Measurements from ENCODE around the gene SRC. TPM values are rescaled to one million over a fixed set of nuclear protein-coding genes. Genes with fewer than 3 reads are reported as not detected.

SRC gene
- total RNA-seq, 1 donor from 2014 or later = 20.2 TPM

GRCh38 chr20:37349517-37350491 lies 3.9 kb downstream of the SRC start:
- DNase-seq (ENCODE audit: low read depth, low spot score) = no peak

- DNase-seq (ENCODE audit: low read depth, low spot score) = no peak
Observed at GRCh38 chr20:37350649-37351574, 5.0 kb downstream of the SRC start.

DNA sequence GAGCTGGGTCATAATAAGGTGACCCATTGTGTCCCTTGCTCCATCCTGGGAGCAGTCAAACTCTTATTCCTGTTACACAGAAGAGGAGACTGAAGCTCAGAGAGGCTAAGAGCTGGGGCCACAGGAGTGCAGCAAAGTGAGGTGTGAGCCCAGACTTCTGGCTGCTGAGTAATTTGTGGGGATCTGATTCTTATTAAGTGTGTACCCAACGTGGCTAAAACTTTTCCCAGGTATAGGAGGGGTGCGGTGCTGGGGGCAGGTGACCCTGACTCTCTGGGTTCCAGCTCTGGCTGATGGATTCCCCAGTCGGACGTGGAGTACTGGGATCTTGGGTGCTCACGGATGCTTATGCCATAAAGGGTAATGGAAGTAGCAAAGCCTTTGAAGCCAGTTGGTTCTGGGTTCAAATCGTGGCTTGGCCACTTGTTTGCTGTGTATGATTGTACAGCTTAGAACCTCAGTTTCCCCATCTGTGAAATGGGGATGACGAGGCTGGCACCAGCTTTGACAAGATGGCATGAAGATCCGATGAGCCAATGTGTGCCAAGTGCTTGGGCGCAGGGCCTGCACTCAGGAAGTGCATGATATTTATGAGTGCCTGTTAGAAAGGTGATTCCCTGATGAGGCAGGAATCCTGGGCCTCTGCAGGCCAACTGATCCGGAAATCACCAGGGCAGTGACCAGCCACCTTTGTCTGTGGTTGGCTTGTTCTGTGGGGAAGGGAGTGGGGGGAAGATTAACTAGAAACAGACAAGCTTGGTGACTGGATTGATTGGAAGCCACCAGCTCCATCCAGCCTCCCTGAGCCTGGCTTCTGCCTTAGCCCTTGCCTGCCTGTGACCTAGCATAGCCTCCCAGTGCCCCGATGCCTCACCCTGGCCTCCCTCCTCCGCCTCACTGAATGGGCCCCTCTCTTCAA lies 6.0 kb downstream of the SRC start:
- no peak for DNase-seq (ENCODE audit: low read depth, low spot score)

DNA sequence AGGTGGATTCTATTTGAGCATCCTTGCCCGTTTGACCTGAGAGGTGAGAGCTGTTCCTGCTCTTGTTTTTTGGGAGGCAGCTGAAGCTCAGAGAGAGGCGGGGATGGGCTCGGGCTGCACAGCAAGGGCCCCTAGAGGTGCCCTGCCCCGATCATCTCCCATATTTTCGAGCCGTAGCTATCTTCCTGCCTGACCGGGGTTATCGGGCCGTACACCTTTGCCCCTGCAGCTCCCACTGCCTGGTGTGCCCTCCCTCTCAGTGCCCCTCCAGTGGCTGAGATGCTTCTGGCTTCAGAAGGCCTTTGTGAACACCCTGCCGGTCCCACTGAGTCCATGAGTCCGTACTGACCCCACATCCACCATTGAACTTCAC lies 6.7 kb downstream of the SRC start:
- no peak for DNase-seq (ENCODE audit: low read depth, low spot score)

GRCh38 chr20:37353285-37353849 lies 7.4 kb downstream of the SRC start:
- no peak for DNase-seq (ENCODE audit: low read depth, low spot score)

DNA sequence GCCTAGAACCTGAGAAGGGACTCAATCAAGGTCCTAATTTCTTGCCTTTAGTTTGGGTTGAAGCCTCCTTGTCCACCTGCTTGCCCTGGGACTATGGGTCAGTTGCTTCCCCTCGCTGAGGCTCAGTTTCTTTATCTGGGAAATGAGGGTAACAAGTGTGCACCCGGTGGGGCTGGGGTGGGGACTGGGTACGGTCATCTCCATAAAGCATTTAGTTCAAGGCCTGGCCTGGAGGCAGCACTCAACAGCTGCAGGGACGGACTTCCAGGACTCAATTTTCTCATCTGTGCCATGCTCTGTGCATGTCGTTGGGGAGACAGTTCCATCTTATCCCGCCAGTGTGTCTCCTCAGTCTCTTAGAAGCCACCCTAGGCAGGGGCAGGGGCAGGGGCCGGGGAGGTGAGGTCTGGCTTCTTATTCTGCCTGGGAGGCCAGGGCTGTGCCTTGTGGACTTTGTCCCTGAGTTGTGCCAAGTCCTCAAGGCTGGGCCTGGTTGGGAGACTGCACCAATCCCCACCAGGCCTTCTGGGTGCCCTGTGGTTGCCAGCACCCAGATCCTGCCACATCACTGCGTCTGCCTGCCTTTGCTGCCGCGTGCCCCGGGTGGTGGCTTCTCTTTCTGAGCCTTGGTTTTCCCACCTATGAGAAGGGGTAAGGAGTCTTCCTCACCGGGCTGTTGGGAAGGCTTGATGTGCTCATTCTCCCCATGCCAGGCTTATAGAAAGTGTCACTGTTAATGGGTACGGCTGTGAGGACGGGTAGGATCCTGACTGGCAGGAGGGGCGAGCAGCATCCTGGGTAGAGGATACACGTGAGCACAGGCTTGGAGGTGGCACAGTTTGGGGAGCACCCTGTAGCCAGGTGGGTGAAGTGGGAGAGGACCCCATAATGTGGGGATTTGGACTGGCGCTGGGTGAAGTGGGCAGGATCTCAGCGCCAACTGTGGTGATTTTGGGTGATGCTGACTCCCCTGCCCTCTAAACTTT lies 8.6 kb downstream of the SRC start:
- DNase-seq (ENCODE audit: low read depth, low spot score) = no peak

GRCh38 chr20:37355252-37356180 lies 9.6 kb downstream of the SRC start:
- DNase-seq (ENCODE audit: low read depth, low spot score) = no peak

DNA sequence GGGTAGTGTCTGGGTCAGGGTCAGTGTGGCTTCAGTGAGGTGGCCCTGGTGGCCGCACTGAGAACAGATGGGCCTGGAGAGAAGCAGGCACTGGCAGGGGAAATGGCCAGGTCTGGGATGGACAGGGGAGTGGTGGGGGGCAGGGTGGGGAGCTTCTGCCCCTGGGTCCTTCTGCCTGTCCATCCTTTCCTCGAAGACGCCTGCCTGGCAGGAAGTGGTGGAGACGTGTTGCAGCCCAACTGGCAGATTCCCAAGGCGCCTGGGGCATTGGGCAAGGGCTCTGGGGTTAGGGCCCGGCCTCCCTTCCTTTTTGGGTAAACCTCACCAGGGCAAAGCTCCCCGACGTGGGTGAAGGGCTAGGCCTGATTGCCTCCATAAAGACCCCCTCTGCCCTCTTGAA lies 10.4 kb downstream of the SRC start:
- DNase-seq (ENCODE audit: low read depth, low spot score) = no peak

DNA sequence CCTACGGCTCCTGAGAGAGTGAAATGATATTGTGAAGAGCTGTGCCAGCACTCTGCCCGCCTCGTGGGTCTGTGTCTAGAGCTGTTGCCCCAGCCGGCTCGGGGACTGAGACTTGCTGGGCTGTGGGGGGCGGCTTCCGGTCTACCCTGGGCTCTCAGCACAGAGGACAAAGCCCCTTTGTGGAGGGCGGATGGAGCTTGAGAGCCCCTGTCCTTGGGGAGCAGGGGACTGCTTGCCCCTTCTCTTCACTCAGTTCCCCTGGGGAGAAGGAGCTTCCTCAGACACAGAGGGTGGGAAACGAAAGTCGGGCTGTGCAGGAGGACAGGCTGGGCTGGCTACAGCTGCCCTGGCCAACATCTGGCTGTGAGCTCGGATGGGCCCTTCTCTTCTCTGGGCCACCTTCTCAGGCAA lies 11.0 kb downstream of the SRC start:
- DNase-seq (ENCODE audit: low read depth, low spot score) = no peak

DNA sequence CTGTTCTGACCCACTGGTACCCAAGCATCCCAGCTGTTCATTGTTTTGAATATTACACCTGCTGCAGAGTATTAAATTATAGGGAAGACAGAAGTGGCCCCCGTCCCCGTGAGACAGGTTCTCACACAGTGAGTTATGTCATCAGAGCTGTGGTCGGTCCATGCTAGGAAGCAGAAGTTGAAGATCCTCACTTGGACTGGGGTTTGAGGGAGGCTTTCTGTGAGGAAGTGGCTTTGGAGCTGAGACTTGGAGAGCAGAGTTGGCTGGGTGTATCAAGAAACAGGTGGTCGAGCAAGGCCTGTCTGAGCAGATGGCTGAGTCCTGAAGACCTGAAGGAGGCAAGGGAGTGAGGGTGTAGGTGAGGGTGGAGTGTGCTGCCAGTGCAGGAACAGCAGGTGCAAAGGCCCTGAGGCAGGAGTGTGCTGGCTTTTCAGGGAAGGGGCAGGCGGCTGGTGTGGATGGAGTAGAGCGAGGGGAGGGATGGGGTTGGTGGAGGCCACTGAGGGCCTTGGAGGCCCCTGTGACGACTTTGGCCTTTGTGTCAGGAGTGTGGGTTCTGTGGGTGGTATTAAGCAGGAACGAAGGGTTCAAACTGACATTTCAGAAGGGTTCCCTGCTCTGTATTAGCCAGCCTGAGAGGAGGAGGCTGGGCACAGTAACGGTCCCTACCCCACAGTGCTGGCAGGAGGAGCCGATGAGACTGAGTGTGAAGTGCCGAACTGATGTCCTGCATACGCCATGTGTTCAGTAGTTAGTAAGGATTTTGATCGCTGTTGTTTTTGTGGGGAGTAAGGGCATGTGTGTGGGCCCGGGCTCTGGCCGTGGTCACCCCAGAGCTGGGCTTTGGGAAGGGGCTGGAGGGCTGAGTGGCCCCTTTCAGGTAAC lies 11.8 kb downstream of the SRC start:
- no peak for DNase-seq (ENCODE audit: low read depth, low spot score)

GRCh38 chr20:37358366-37359150 lies 12.6 kb downstream of the SRC start:
- no peak for DNase-seq (ENCODE audit: low read depth, low spot score)

DNA sequence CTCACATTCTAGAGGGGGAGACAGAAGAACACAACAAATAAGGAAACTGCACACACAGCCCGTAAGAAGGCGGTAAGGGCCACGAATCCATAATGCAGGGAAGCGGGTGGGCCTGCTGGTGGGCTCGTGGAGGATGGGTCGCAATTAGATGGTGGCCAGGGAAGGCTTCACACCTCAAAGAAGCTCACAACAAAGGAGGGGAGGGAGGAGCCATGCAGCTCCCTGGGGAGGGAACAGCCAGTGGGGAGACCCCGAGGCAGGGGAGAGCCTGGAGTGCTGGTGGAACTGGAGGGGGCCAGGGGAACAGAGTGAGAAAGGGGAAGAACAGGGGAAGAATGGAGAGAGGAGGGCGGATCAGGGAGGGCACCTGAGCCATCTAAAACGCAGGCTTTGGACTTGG lies 13.4 kb downstream of the SRC start:
- DNase-seq (ENCODE audit: low read depth, low spot score) = no peak

DNA sequence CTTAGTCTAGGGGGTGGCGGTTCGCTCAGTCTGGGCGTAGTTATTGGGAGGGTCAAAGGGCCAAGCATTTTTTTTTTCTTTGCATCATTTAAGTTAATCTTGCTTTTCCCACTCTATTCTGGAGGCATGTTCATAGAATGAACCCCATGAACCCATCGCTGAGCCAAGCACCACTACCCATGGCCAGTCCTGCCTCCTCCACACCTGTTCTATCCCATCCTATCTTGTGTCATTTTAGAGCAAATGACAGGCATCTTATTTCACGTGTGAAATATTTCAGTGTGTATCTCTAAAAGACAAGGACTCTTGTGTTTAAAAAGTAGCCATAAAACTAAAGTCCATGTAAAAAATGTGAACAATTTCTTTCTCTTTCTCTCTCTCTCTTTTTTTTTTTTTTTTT lies 13.9 kb downstream of the SRC start:
- DNase-seq (ENCODE audit: low read depth, low spot score) = no peak

- no peak for DNase-seq (ENCODE audit: low read depth, low spot score)
Observed at GRCh38 chr20:37360391-37361115, 14.6 kb downstream of the SRC start.

DNA sequence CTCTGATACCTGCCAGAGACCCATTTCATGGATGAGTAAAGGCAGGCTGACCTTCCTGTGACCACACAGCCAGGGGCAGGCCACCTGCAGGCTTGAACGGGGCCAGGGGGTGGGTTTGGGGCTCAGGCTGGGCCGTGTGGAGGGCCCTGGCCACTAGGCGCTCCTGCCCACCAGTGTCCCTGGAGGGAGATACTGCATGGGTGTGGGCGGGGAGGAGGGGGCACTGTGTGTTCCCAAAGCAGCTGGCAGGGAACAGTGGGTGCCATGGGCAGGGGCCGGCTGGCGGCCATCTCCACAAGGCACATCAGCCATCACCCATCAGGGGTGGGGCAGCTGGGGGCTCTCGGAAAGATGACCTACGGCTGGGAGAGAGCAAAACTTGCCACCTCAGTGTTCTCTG lies 15.4 kb downstream of the SRC start:
- DNase-seq (ENCODE audit: low read depth, low spot score) = no peak

- DNase-seq (ENCODE audit: low read depth, low spot score) = no peak
Observed at GRCh38 chr20:37362231-37362792, 16.4 kb downstream of the SRC start.

All from pulmonary artery endothelial cell (primary cell).